WTC11 (cell line): ENCODE results near the gene OR2L2. TPM values are rescaled to one million over a fixed set of nuclear protein-coding genes. Genes with fewer than 3 reads are reported as not detected.

Source experiments
- ATAC-seq: fragments of 200-7000 bp; cut with Tn5 transposase; 2 replicates; pipeline ENCODE4 v1.10.0; 2021; ENCODE audit warnings: mild to moderate bottlenecking, moderate library complexity
- CTCF ChIA-PET: fragments of 300-600 bp; sonication (Branson Sonifier 250); formaldehyde crosslinking; loops from one replicate; lab custom pipeline; 2021; ENCODE audit warnings: antibody characterized with exemption; lab: Charles Lee
- POLR2A ChIA-PET: fragments of 350-600 bp; sonication (Branson Sonifier 250); formaldehyde crosslinking; loops from one replicate; lab custom pipeline; 2021; ENCODE audit warnings: antibody characterized with exemption; lab: Charles Lee
- DNase-seq: peaks from one replicate; pipeline ENCODE4 v3.0.0; 2021; ENCODE audit warnings: low spot score
- H3K27ac Mint-ChIP-seq: 2 replicates; pipeline ENCODE4 v1.8.0; 2021; ENCODE audit warnings: mixed read lengths
- H3K27me3 Mint-ChIP-seq: 2 replicates; pipeline ENCODE4 v1.8.0; 2021; ENCODE audit warnings: low read depth, mild to moderate bottlenecking, moderate library complexity, mixed read lengths
- H3K36me3 Mint-ChIP-seq: 2 replicates; pipeline ENCODE4 v1.8.0; 2021; ENCODE audit warnings: mixed read lengths
- H3K4me1 Mint-ChIP-seq: 2 replicates; pipeline ENCODE4 v1.8.0; 2022; ENCODE audit warnings: mixed read lengths
- H3K4me3 Mint-ChIP-seq: 2 replicates; pipeline ENCODE4 v1.8.0; 2021; ENCODE audit warnings: mild to moderate bottlenecking, moderate library complexity, mixed read lengths
- H3K9me3 Mint-ChIP-seq: 2 replicates; pipeline ENCODE4 v1.8.0; 2021; ENCODE audit warnings: mixed read lengths
- AFF4 ChIP-seq: sonication (generic); formaldehyde crosslinking; IDR thresholded peaks from 2 replicates; pipeline ENCODE4 v1.8.1; 2023; ENCODE audit warnings: mild to moderate bottlenecking, missing genetic modification reagents, borderline replicate concordance
- E2F1 ChIP-seq: sonication (generic); formaldehyde crosslinking; IDR thresholded peaks from 2 replicates; pipeline ENCODE4 v1.8.0; 2022; ENCODE audit warnings: mild to moderate bottlenecking, missing genetic modification reagents
- EMX1 ChIP-seq: fragments of 250-450 bp; sonication (Bioruptor Pico); IDR thresholded peaks from 2 replicates; pipeline ENCODE4 v1.8.0; 2021; ENCODE audit warnings: mild to moderate bottlenecking
- ESRRA ChIP-seq: sonication (generic); formaldehyde crosslinking; IDR thresholded peaks from 2 replicates; pipeline ENCODE4 v1.8.1; 2022; ENCODE audit warnings: mild to moderate bottlenecking, missing genetic modification reagents, borderline replicate concordance
- FOXK1 ChIP-seq: sonication (generic); formaldehyde crosslinking; IDR thresholded peaks from 2 replicates; pipeline ENCODE4 v1.8.0; 2022; ENCODE audit warnings: mild to moderate bottlenecking, moderate library complexity, missing genetic modification reagents
- MYBL2 ChIP-seq: sonication (generic); formaldehyde crosslinking; IDR thresholded peaks from 2 replicates; pipeline ENCODE4 v1.8.1; 2023; ENCODE audit warnings: mild to moderate bottlenecking, moderate library complexity, missing genetic modification reagents
- NFYB ChIP-seq: sonication (generic); formaldehyde crosslinking; conservative IDR thresholded peaks from 2 replicates; pipeline ENCODE4 v1.8.0; 2022; ENCODE audit warnings: low read depth, missing genetic modification reagents
- OVOL2 ChIP-seq: fragments of 250-450 bp; sonication (Bioruptor Pico); IDR thresholded peaks from 2 replicates; pipeline ENCODE4 v1.9.0; 2021; ENCODE audit warnings: mild to moderate bottlenecking, borderline replicate concordance
- PRRX2 ChIP-seq: fragments of 250-450 bp; sonication (Bioruptor Pico); IDR thresholded peaks from 2 replicates; pipeline ENCODE4 v1.8.0; 2021; ENCODE audit warnings: mild to moderate bottlenecking
- SMAD3 ChIP-seq: sonication (generic); formaldehyde crosslinking; IDR thresholded peaks from 2 replicates; pipeline ENCODE4 v1.8.0; 2022; ENCODE audit warnings: missing genetic modification reagents, mild to moderate bottlenecking, borderline replicate concordance
- SOX15 ChIP-seq: fragments of 250-450 bp; sonication (Bioruptor Pico); IDR thresholded peaks from 2 replicates; pipeline ENCODE4 v1.9.0; 2021; ENCODE audit warnings: mild to moderate bottlenecking
- ZMAT4 ChIP-seq: fragments of 250-450 bp; sonication (Bioruptor Pico); IDR thresholded peaks from 2 replicates; pipeline ENCODE4 v1.9.0; 2021; ENCODE audit warnings: mild to moderate bottlenecking
- ZNF138 ChIP-seq: sonication (generic); formaldehyde crosslinking; conservative IDR thresholded peaks from 2 replicates; pipeline ENCODE4 v1.8.1; 2022; ENCODE audit warnings: mild to moderate bottlenecking, moderate library complexity, missing genetic modification reagents
- ZNF232 ChIP-seq: sonication (generic); formaldehyde crosslinking; IDR thresholded peaks from 2 replicates; pipeline ENCODE4 v1.8.0; 2022; ENCODE audit warnings: mild to moderate bottlenecking, missing genetic modification reagents
- ZNF317 ChIP-seq: sonication (generic); formaldehyde crosslinking; IDR thresholded peaks from 2 replicates; pipeline ENCODE4 v1.8.1; 2023; ENCODE audit warnings: low read depth, mild to moderate bottlenecking, moderate library complexity, missing genetic modification reagents, borderline replicate concordance
- total RNA-seq: library from RNA; stranded (reverse); gene quantifications from 3 replicates; pipeline ENCODE4 v1.2.3, GENCODE V29; 2021
- TF ChIP-seq, protein P1 (sequence below): fragments of 250-450 bp; sonication (Bioruptor Pico); conservative IDR thresholded peaks from 2 replicates; pipeline ENCODE4 v1.9.0; 2021; ENCODE audit warnings: mild to moderate bottlenecking
- TF ChIP-seq, protein P2 (sequence below): sonication (generic); formaldehyde crosslinking; IDR thresholded peaks from 2 replicates; pipeline ENCODE4 v1.8.0; 2023; ENCODE audit warnings: missing genetic modification reagents
- TF ChIP-seq, protein P3 (sequence below): sonication (generic); formaldehyde crosslinking; IDR thresholded peaks from 2 replicates; pipeline ENCODE4 v1.8.1; 2022; ENCODE audit warnings: low read depth, mild to moderate bottlenecking, moderate library complexity, missing genetic modification reagents, borderline replicate concordance
- TF ChIP-seq, protein P4 (sequence below): sonication (generic); formaldehyde crosslinking; IDR thresholded peaks from 2 replicates; pipeline ENCODE4 v1.8.1; 2022; ENCODE audit warnings: low read depth, missing genetic modification reagents, borderline replicate concordance
- TF ChIP-seq, protein P5 (sequence below): fragments of 250-450 bp; sonication (Bioruptor Pico); IDR thresholded peaks from 2 replicates; pipeline ENCODE4 v1.8.0; 2021; ENCODE audit warnings: mild to moderate bottlenecking
- TF ChIP-seq, protein P6 (sequence below): fragments of 250-450 bp; sonication (Bioruptor Pico); IDR thresholded peaks from 2 replicates; pipeline ENCODE4 v2.1.2; 2022; ENCODE audit warnings: mild to moderate bottlenecking, moderate library complexity

OR2L2 gene
- total RNA-seq, 1 experiment from 2014 or later = not detected

GRCh38 chr1:248055261-248055660 is 25.4 kb downstream of the OR2L2 start (continued):
- TF ChIP-seq, protein P1, sequence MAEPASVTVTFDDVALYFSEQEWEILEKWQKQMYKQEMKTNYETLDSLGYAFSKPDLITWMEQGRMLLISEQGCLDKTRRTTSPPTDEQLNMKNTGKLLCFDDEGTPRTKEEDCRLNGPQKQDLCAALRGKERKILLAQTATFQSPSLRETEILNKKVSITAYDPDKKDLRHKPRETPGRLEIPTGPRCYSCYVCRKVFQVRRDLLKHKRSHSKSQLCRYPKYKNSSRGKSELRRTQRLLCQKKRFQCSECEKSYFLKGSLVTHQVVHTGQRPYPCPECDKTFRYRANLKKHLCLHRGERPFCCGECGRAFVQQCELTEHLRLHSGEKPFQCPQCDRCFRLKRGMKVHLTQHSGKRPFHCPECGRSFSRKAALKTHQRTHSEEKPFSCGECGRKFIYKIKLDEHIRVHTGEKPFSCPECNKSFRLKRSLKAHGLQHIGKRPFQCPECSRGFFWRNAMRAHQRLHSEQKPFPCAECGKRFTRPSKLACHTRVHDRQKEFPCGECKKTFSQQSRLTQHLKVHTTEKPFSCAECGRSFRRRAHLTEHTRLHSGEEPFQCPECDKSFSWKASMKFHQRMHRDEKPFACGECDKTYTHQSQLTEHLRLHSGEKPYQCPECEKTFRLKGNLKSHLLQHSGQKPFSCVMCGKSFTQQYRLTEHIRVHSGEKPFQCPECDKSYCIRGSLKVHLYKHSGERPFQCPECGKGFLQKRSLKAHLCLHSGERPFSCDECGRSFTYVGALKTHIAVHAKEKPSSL (CRISPR knock-in tag) = no peak
- TF ChIP-seq ZNF317 = no peak
- TF ChIP-seq, protein P2, sequence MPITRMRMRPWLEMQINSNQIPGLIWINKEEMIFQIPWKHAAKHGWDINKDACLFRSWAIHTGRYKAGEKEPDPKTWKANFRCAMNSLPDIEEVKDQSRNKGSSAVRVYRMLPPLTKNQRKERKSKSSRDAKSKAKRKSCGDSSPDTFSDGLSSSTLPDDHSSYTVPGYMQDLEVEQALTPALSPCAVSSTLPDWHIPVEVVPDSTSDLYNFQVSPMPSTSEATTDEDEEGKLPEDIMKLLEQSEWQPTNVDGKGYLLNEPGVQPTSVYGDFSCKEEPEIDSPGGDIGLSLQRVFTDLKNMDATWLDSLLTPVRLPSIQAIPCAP (CRISPR knock-in tag) = no peak
- no peak for TF ChIP-seq PRRX2 (CRISPR knock-in tag)
- no peak for TF ChIP-seq ESRRA (CRISPR knock-in tag)
- no peak for TF ChIP-seq EMX1 (CRISPR knock-in tag)

DNA sequence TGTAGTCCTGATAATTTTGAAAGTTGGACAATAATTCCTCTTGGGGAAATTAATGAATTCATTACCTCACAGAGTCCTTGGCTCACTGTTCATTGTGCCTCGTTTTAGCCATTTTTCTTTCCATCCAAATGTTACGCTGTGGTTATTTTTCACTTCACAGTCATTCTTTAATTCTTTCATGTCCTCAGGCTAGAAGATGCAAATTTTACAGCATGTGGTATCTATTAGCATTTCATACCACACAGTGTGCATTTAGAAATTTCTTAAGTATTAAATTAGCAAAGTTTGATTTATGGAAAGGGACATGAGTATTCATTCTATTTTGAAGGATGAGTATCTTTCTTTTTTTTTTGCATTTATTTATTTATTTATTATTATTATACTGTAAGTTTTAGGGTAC is 35.2 kb downstream of the OR2L2 start:
- CTCF ChIA-PET = no interaction called here
- Mint-ChIP-seq H3K4me3 (no peak overlapping the region), H3K9me3 (peaks cover 75% of the 10 kb centered on the region)

More for the DNA sequence above, 35.2 kb downstream of the OR2L2 start:
- Mint-ChIP-seq H3K36me3 (peaks cover 57% of the 10 kb centered on the region), H3K4me1 (no peaks in the 10 kb centered on the region), H3K27ac (no peak overlapping the region), H3K27me3 (no peaks in the 10 kb centered on the region)
- ATAC-seq (no peak), DNase-seq (no peak)
- POLR2A ChIA-PET = no interaction called here
- TF ChIP-seq FOXK1 (CRISPR knock-in tag) (no peak), MYBL2 (CRISPR knock-in tag) (no peak), ZNF138 (CRISPR knock-in tag) (no peak), AFF4 (CRISPR knock-in tag) (no peak), ZNF232 (CRISPR knock-in tag) (no peak), SOX15 (CRISPR knock-in tag) (no peak), ZMAT4 (CRISPR knock-in tag) (no peak), NFYB (CRISPR knock-in tag) (no peak), SMAD3 (CRISPR knock-in tag) (no peak), OVOL2 (CRISPR knock-in tag) (no peak), EMX1 (CRISPR knock-in tag) (no peak), E2F1 (no peak)
- TF ChIP-seq, protein P3, sequence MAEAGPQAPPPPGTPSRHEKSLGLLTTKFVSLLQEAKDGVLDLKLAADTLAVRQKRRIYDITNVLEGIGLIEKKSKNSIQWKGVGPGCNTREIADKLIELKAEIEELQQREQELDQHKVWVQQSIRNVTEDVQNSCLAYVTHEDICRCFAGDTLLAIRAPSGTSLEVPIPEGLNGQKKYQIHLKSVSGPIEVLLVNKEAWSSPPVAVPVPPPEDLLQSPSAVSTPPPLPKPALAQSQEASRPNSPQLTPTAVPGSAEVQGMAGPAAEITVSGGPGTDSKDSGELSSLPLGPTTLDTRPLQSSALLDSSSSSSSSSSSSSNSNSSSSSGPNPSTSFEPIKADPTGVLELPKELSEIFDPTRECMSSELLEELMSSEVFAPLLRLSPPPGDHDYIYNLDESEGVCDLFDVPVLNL (CRISPR knock-in tag) = no peak
- TF ChIP-seq, protein P4, sequence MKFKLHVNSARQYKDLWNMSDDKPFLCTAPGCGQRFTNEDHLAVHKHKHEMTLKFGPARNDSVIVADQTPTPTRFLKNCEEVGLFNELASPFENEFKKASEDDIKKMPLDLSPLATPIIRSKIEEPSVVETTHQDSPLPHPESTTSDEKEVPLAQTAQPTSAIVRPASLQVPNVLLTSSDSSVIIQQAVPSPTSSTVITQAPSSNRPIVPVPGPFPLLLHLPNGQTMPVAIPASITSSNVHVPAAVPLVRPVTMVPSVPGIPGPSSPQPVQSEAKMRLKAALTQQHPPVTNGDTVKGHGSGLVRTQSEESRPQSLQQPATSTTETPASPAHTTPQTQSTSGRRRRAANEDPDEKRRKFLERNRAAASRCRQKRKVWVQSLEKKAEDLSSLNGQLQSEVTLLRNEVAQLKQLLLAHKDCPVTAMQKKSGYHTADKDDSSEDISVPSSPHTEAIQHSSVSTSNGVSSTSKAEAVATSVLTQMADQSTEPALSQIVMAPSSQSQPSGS = no peak
- TF ChIP-seq, protein P5, sequence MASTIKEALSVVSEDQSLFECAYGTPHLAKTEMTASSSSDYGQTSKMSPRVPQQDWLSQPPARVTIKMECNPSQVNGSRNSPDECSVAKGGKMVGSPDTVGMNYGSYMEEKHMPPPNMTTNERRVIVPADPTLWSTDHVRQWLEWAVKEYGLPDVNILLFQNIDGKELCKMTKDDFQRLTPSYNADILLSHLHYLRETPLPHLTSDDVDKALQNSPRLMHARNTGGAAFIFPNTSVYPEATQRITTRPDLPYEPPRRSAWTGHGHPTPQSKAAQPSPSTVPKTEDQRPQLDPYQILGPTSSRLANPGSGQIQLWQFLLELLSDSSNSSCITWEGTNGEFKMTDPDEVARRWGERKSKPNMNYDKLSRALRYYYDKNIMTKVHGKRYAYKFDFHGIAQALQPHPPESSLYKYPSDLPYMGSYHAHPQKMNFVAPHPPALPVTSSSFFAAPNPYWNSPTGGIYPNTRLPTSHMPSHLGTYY (CRISPR knock-in tag) = no peak
- TF ChIP-seq, protein P6, sequence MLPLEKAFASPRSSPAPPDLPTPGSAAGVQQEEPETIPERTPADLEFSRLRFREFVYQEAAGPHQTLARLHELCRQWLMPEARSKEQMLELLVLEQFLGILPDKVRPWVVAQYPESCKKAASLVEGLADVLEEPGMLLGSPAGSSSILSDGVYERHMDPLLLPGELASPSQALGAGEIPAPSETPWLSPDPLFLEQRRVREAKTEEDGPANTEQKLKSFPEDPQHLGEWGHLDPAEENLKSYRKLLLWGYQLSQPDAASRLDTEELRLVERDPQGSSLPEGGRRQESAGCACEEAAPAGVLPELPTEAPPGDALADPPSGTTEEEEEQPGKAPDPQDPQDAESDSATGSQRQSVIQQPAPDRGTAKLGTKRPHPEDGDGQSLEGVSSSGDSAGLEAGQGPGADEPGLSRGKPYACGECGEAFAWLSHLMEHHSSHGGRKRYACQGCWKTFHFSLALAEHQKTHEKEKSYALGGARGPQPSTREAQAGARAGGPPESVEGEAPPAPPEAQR (CRISPR knock-in tag) = no peak
